Endodermal cell (in vitro differentiated cells): ENCODE measurements around the gene STAC2. TPM values are rescaled to one million over a fixed set of nuclear protein-coding genes. Genes with fewer than 3 reads are reported as not detected.

Source experiments
- DNase-seq: peaks from one replicate; pipeline ENCODE4 v3.0.0-alpha.2; 2017
- H3K27ac ChIP-seq: 2 replicates; pipeline ENCODE4 v1.5.1; 2013; ENCODE audit warnings: mild to moderate bottlenecking, low read depth, low read length, moderate library complexity
- H3K27me3 ChIP-seq: 2 replicates; pipeline ENCODE4 v1.6.1; 2013; ENCODE audit warnings: mild to moderate bottlenecking, low read length, moderate library complexity; ENCODE audit not compliant: insufficient read depth, control insufficient read depth, poor library complexity, severe bottlenecking
- H3K36me3 ChIP-seq: 2 replicates; pipeline ENCODE4 v1.7.0; 2013; ENCODE audit warnings: mild to moderate bottlenecking, low read length, moderate library complexity; ENCODE audit not compliant: control insufficient read depth, insufficient read depth
- H3K4me1 ChIP-seq: one replicate; pipeline ENCODE4 v1.7.0; 2013; ENCODE audit warnings: low read length; ENCODE audit not compliant: control insufficient read depth, insufficient read depth
- H3K4me3 ChIP-seq: 2 replicates; pipeline ENCODE4 v1.5.1; 2013; ENCODE audit warnings: mild to moderate bottlenecking, low read length, moderate library complexity
- H3K9ac ChIP-seq: 2 replicates; pipeline ENCODE4 v1.6.1; 2013; ENCODE audit warnings: mild to moderate bottlenecking, low read length, moderate library complexity; ENCODE audit not compliant: poor library complexity, severe bottlenecking; ENCODE audit errors: extremely low read depth
- H3K9me3 ChIP-seq: 2 replicates; pipeline ENCODE4 v1.6.1; 2013; ENCODE audit warnings: mild to moderate bottlenecking, low read length, moderate library complexity; ENCODE audit not compliant: control insufficient read depth
- H3K27ac Mint-ChIP-seq: 2 replicates; pipeline ENCODE4 v1.8.0; 2020; ENCODE audit warnings: mixed read lengths
- H3K27me3 Mint-ChIP-seq: 2 replicates; pipeline ENCODE4 v1.8.0; 2021; ENCODE audit warnings: mild to moderate bottlenecking, mixed read lengths; ENCODE audit not compliant: insufficient read depth
- H3K36me3 Mint-ChIP-seq: 2 replicates; pipeline ENCODE4 v1.8.0; 2020; ENCODE audit warnings: low read depth, mixed read lengths
- H3K4me1 Mint-ChIP-seq: 2 replicates; pipeline ENCODE4 v1.8.0; 2020; ENCODE audit warnings: mixed read lengths
- H3K4me3 Mint-ChIP-seq: 2 replicates; pipeline ENCODE4 v1.8.0; 2020; ENCODE audit warnings: mild to moderate bottlenecking, moderate library complexity, mixed read lengths
- H3K9me3 Mint-ChIP-seq: 2 replicates; pipeline ENCODE4 v1.8.0; 2020; ENCODE audit warnings: mild to moderate bottlenecking, mixed read lengths
- CTCF ChIP-seq: fragments of 200-600 bp; sonication (generic); conservative IDR thresholded peaks from 2 replicates; pipeline ENCODE4 v1.5.0; 2021; ENCODE audit warnings: antibody characterized with exemption, mild to moderate bottlenecking
- WGBS, 2 experiments: methylation state at CpG; one replicate each; pipeline versions ENCODE4 v1.1.5 to v1.1.7; 2013; ENCODE audit warnings: missing lambda C conversion rate in 2 of 2, mixed read lengths in 1 of 2; ENCODE audit not compliant: insufficient coverage in 1 of 2, insufficient read length in 1 of 2; 5-methylcytosine and 5-hydroxymethylcytosine counted together
- total RNA-seq, 2 donors: library from RNA; stranded (reverse); fragmentation: NEBNext Ultra II Directional in 1 of 2; extraction: Animal tissue kit (Norgen Biotek cat#: 25700) in 1 of 2; gene quantifications; 2 replicates in 1 of 2; 3 replicates in 1 of 2; pipeline ENCODE4 v1.2.1, GENCODE V29; 2021

STAC2 gene
- total RNA-seq, 2 donors from 2014 or later: 0.35 to 0.46 TPM

DNA sequence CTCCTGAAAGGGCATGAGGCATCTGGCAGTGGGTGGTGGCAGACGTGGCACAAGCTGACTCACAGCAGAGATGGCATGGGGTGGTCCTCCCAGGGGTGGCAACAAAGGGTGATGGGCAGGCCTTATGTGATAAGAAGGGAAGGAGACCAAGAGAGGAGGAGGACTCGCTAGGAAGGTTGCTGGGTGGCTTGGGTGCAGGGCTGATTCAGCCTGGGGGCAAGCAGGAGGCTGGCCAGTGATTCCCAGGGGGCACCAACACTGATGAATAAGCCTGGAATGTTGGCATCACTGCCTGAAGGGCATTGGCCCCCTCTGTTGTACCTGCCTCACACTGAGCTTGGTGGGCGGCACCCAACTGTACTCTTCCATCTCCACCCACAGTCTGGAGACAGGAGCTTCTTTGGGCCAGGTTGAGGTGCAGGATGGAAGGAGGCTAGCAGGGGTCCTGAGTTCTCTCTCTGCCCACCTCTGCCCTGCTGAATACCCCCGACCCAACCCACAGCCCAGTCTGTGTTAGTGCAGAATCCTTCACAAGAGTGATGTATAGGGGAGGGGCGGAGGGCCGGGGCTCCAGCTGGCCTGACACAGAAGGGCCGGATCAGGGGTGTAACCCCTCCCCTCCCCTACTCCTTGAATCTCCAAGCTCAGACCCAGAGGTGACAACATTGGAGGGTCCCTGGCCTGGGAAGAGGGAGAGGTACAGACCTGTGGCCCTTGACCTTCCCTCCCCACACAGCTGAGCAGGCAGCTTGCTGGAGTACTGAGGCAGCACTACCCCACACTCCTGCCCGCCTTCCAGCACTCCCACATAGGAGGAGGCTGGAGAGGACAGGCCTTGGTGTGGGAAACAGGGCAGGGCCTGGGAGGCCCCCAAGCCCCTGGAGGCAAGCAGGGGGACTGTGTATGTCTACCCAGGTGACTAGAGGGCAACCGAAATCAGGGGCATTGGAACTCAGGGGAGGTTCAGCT lies 2.6 kb downstream of the STAC2 start:
- no peaks in the 10 kb centered on the region for H3K36me3 ChIP-seq
- peaks cover 82% of the 10 kb centered on the region for H3K27me3 ChIP-seq
- no peaks in the 10 kb centered on the region for H3K9me3 Mint-ChIP-seq
- no peak for TF ChIP-seq CTCF
- 75 to 79% methylated on average over 1 to 9 of the region's 9 CpGs for WGBS, 2 experiments
- H3K27me3 Mint-ChIP-seq: peaks cover 80% of the 10 kb centered on the region
- no peaks in the 10 kb centered on the region for H3K36me3 Mint-ChIP-seq
- H3K27ac Mint-ChIP-seq: no peak overlapping the region
- no peak overlapping the region for H3K4me3 ChIP-seq
- H3K4me3 Mint-ChIP-seq: peak overlapping the region; percentile 51
- no peaks in the 10 kb centered on the region for H3K9me3 ChIP-seq
- H3K4me1 Mint-ChIP-seq: peaks cover 1% of the 10 kb centered on the region
- DNase-seq: peak; percentile 66
- H3K27ac ChIP-seq: no peak overlapping the region
- no peak overlapping the region for H3K9ac ChIP-seq
- H3K4me1 ChIP-seq: no peaks in the 10 kb centered on the region

DNA sequence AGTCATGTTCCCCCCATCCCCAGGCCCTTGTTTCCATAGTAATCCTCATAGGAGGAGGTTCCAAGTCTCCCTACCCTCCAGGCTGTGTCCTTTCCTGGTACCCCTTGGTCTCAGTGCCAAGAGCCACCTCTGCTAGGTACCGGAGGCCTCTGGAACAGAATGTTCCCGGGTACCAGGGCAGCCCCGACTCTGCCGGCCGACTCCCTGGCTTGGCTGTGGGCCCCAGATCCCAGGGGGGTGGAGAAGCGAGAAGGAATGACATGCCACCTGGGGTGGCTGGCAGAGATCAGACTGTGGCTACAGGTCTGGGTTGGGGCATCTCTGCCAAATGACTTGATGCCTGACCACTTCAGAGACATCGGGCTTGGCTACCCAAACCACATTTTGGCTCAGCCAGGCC lies 3.6 kb downstream of the STAC2 start:
- peaks cover 1% of the 10 kb centered on the region for H3K4me1 Mint-ChIP-seq
- peak; percentile 40 for DNase-seq
- Histone ChIP-seq H3K9me3 (no peaks in the 10 kb centered on the region), H3K9ac (no peak overlapping the region), H3K27me3 (peaks cover 86% of the 10 kb centered on the region), H3K27ac (no peak overlapping the region), H3K36me3 (no peaks in the 10 kb centered on the region), H3K4me1 (no peaks in the 10 kb centered on the region), H3K4me3 (no peak overlapping the region)
- no peak overlapping the region for H3K27ac Mint-ChIP-seq
- H3K36me3 Mint-ChIP-seq: no peaks in the 10 kb centered on the region
- H3K27me3 Mint-ChIP-seq: peaks cover 80% of the 10 kb centered on the region
- no peak overlapping the region for H3K4me3 Mint-ChIP-seq
- no peak for TF ChIP-seq CTCF
- WGBS, 2 experiments: 86 to 88% methylated on average over 1 to 7 of the region's 7 CpGs
- H3K9me3 Mint-ChIP-seq: no peaks in the 10 kb centered on the region

GRCh38 chr17:39221572-39221971 lies 4.2 kb downstream of the STAC2 start:
- peaks cover 87% of the 10 kb centered on the region for H3K27me3 ChIP-seq
- no peak for TF ChIP-seq CTCF
- H3K9me3 ChIP-seq: no peaks in the 10 kb centered on the region
- no peaks in the 10 kb centered on the region for H3K4me1 ChIP-seq
- H3K9ac ChIP-seq: no peak overlapping the region
- Mint-ChIP-seq H3K9me3 (no peaks in the 10 kb centered on the region), H3K36me3 (no peaks in the 10 kb centered on the region), H3K27ac (no peak overlapping the region), H3K27me3 (peaks cover 84% of the 10 kb centered on the region), H3K4me3 (no peak overlapping the region), H3K4me1 (peaks cover 1% of the 10 kb centered on the region)
- peak; percentile 47 for DNase-seq
- H3K4me3 ChIP-seq: no peak overlapping the region
- H3K36me3 ChIP-seq: no peaks in the 10 kb centered on the region
- H3K27ac ChIP-seq: no peak overlapping the region
- 93 to 94% methylated on average over 4 to 6 of the region's 6 CpGs for WGBS, 2 experiments
